Testis (tissue), 3 donors: ENCODE data around the gene PIGU. TPM values are rescaled to one million over a fixed set of nuclear protein-coding genes. Genes with fewer than 3 reads are reported as not detected.

ENCODE experiments used
- DNase-seq: peaks from one replicate; pipeline ENCODE4 v3.0.0-alpha.2; 2019
- H3K27ac ChIP-seq, 2 donors: fragments of 200-600 bp; sonication (generic); one replicate each; pipeline ENCODE4 v1.5.1; 2019
- H3K27me3 ChIP-seq: fragments of 200-600 bp; sonication (generic); one replicate; pipeline ENCODE4 v1.5.1; 2019
- H3K36me3 ChIP-seq: fragments of 200-600 bp; sonication (generic); one replicate; pipeline ENCODE4 v1.5.1; 2017; ENCODE audit warnings: low read depth; ENCODE audit errors: missing control alignments
- H3K4me1 ChIP-seq: fragments of 200-600 bp; sonication (generic); one replicate; pipeline ENCODE4 v1.5.1; 2019
- H3K4me3 ChIP-seq, 2 donors: fragments of 200-600 bp; sonication (generic); one replicate each; pipeline ENCODE4 v1.5.1; 2017 to 2019
- H3K9me3 ChIP-seq: fragments of 200-600 bp; sonication (generic); one replicate; pipeline ENCODE4 v1.5.1; 2017
- POLR2A ChIP-seq: fragments of 450-650 bp; IDR thresholded peaks from one replicate; pipeline ENCODE4 v1.6.1; 2017; ENCODE audit warnings: antibody characterized with exemption, mild to moderate bottlenecking, moderate library complexity
- WGBS, 2 donors: methylation state at CpG; one replicate each; pipeline ENCODE4 v1.1.5; 2018; 5-methylcytosine and 5-hydroxymethylcytosine counted together
- intact Hi-C: fragments of 100-400 bp; cut with DNase I; formaldehyde crosslinking; loops from one replicate; pipeline ENCODE4 v1.15.1; 2023; ENCODE audit warnings: low total_unique reads
- polyA plus RNA-seq: library from polyadenylated mRNA; stranded (reverse); fragments of 350-450 nt; fragmentation: Illumina TruSeq; extraction: RNeasy Lipid Tissue Mini Kit (QIAGEN cat#74804); gene quantifications from one replicate; pipeline ENCODE4 v1.2.3, GENCODE V29; 2014; ENCODE audit warnings: low read depth, low replicate concordance; ENCODE audit not compliant: insufficient read depth
- total RNA-seq, 2 donors: library from RNA; depleted of rRNA; stranded (reverse); fragments of >200 nt; gene quantifications; one replicate each; pipeline ENCODE4 v1.2.3, GENCODE V29; 2016
- TF ChIP-seq, protein P1 (sequence below), 3 experiments: fragments of 450-650 bp in 2 of 3; fragments of 200-600 bp in 1 of 3; sonication (generic) in 1 of 3; IDR thresholded peaks; one replicate each; pipeline ENCODE4 v1.5.1; 2016 to 2019; ENCODE audit warnings: antibody characterized with exemption in 3 of 3, mild to moderate bottlenecking in 2 of 3, moderate library complexity in 1 of 3

Gene PIGU
- total and polyA plus RNA-seq, 3 donors from 2014 or later: 35.0 to 48.9 (median 35.7) TPM

DNA sequence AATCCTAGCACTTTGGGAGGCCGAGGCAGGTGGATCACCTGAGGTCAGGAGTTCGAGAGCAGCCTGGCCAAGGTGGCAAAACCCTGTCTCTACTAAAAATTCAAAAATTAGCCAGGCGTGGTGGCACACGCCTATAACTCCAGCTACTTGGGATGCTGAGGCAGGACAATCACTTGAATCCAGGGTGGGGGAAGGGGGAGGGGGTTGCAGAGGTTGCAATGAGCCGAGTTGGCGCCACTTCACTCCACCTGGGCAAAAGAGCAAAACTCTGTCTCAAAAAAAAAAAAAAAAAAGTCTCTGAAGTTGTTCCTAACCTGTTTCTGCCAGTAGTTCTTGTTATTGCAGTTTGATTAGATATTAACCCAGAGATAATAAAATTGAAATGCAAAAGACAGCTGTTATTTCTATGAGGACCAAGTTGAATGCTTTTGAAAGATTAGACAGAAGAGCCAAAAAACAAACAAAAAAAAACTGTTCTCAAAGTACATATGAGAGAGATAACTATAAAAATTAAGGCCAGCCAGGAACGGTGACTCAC lies 22.6 kb downstream of the PIGU start:
- no peaks in the 10 kb centered on the region for H3K4me1 ChIP-seq
- WGBS, 2 donors: 82 to 86% methylated on average over 5 to 7 of the region's 7 CpGs
- intact Hi-C loops: no loop called here

DNA sequence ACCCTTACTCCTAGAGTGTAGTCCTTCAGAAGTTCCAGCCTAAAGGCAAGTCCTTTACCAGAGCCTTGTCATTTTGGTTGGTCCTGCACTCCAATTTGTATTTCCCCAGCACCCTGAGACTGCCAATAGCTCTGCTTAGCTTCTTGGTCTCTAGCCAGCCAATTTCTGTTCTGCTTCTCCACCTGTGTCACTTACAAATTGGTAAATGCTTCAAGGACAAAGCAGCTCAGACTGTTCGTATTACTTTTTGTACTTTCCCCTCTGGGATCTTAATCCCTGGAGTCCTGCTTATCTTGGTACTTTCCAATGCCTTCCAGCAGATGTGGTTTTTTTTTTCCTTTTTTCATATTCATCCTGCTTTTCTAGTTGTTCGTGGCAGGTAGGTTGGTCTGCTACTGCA lies 25.7 kb downstream of the PIGU start:
- no peak for DNase-seq
- Histone ChIP-seq H3K27ac (no peak overlapping the region), H3K4me1 (no peaks in the 10 kb centered on the region), H3K4me3 (no peak overlapping the region), H3K9me3 (no peaks in the 10 kb centered on the region), H3K36me3 (no peaks in the 10 kb centered on the region), H3K27me3 (no peaks in the 10 kb centered on the region)
- TF ChIP-seq POLR2A: no peak
- TF ChIP-seq, protein P1, sequence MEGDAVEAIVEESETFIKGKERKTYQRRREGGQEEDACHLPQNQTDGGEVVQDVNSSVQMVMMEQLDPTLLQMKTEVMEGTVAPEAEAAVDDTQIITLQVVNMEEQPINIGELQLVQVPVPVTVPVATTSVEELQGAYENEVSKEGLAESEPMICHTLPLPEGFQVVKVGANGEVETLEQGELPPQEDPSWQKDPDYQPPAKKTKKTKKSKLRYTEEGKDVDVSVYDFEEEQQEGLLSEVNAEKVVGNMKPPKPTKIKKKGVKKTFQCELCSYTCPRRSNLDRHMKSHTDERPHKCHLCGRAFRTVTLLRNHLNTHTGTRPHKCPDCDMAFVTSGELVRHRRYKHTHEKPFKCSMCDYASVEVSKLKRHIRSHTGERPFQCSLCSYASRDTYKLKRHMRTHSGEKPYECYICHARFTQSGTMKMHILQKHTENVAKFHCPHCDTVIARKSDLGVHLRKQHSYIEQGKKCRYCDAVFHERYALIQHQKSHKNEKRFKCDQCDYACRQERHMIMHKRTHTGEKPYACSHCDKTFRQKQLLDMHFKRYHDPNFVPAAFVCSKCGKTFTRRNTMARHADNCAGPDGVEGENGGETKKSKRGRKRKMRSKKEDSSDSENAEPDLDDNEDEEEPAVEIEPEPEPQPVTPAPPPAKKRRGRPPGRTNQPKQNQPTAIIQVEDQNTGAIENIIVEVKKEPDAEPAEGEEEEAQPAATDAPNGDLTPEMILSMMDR (IDR thresholded peaks at IDR 0.05): no peak
- intact Hi-C loops: no loop called here
- 47 to 58% methylated on average over 2 of the region's 2 CpGs for WGBS, 2 donors

More for the DNA sequence above, 22.6 kb downstream of the PIGU start:
- Histone ChIP-seq H3K9me3 (no peaks in the 10 kb centered on the region), H3K27ac (no peak overlapping the region), H3K27me3 (no peaks in the 10 kb centered on the region), H3K36me3 (no peaks in the 10 kb centered on the region), H3K4me3 (no peak overlapping the region)
- no peak for TF ChIP-seq POLR2A
- TF ChIP-seq, protein P1 (IDR thresholded peaks at IDR 0.05): no peak
- no peak for DNase-seq

DNA sequence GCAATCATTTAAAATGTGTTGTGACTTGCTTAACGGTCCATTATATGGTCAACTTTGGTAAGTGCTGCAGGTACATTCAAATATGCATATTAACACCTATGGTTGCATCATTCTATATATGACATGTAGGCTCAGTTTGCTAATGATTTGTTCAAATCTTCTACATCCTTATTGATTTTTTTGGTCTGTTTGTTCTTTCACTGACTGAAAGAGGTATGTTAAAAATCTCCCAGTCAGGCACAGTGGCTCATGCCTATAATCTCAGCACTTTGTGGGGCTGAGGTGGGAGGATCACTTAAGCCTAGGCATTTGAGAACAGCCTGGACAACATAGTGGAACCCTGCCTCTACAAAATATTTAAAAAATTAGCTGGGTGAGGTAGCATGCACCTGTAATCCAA lies 29.2 kb downstream of the PIGU start:
- no peaks in the 10 kb centered on the region for H3K9me3 ChIP-seq
- H3K27ac ChIP-seq: no peak overlapping the region
- H3K4me3 ChIP-seq: no peak overlapping the region
- H3K36me3 ChIP-seq: no peaks in the 10 kb centered on the region
- TF ChIP-seq, protein P1 (IDR thresholded peaks at IDR 0.05): no peak
- no peak for TF ChIP-seq POLR2A
- no peak for DNase-seq
- 97 to 98% methylated on average over 1 of the region's 1 CpG for WGBS, 2 donors
- intact Hi-C loops: no loop called here
- H3K4me1 ChIP-seq: no peaks in the 10 kb centered on the region
- no peaks in the 10 kb centered on the region for H3K27me3 ChIP-seq

DNA sequence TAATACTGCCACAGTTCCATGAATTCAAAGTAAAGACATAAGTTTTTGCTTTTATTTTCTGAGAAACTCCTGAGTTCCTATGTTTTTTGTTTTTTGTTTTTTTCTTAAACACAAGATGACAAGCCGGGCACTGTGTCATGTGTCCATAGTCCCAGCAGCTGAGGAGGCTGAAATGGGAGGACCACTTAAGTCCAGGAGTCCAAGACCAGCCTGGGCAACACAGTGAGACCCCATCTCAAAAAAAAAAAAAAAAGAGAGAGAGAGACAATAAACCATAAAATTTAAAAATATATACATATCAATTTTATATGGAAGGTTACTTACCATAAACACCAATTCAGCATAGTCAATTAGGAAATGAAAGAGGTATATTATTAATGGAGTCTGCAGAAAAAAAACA lies 31.9 kb downstream of the PIGU start:
- Histone ChIP-seq H3K27me3 (no peaks in the 10 kb centered on the region), H3K9me3 (no peaks in the 10 kb centered on the region), H3K4me1 (no peaks in the 10 kb centered on the region), H3K27ac (no peak overlapping the region), H3K4me3 (no peak overlapping the region), H3K36me3 (no peaks in the 10 kb centered on the region)
- intact Hi-C loops: no loop called here
- 93 to 94% methylated on average over 1 of the region's 1 CpG for WGBS, 2 donors
- TF ChIP-seq POLR2A: no peak
- TF ChIP-seq, protein P1 (IDR thresholded peaks at IDR 0.05): no peak
- no peak for DNase-seq

DNA sequence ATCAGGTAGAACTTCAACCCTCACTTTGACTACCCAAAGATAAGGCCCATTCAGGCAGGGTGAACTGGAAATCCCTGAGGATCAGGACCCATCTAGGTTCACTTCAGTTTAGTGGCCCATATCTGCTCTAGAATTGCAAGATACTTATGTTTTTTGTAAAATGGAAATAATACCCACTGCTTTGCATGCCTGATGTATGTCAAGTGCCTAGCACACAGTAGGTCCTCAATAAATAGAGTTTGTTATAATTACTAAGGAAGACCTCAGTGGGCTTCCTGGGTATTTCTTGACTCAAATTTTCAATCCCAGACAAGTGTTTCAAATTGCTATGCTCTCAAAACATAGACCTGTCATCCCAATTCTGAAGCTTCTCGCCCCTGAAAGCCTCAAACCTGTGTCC lies 32.5 kb downstream of the PIGU start:
- intact Hi-C loops: no loop called here
- H3K4me1 ChIP-seq: no peaks in the 10 kb centered on the region
- no peak overlapping the region for H3K4me3 ChIP-seq
- no peak for DNase-seq
- no peaks in the 10 kb centered on the region for H3K36me3 ChIP-seq
- H3K9me3 ChIP-seq: no peaks in the 10 kb centered on the region
- H3K27ac ChIP-seq: no peak overlapping the region
- WGBS, 2 donors: 95 to 97% methylated on average over 1 of the region's 1 CpG
- no peak for TF ChIP-seq POLR2A
- TF ChIP-seq, protein P1 (IDR thresholded peaks at IDR 0.05): no peak
- no peaks in the 10 kb centered on the region for H3K27me3 ChIP-seq
